HepG2 (cell line): ENCODE data around the gene SYNGR2. TPM values are rescaled to one million over a fixed set of nuclear protein-coding genes. Genes with fewer than 3 reads are reported as not detected.

Experiments used
- ARNTL ChIP-seq: sonication (generic); formaldehyde crosslinking; IDR thresholded peaks from 2 replicates; pipeline ENCODE4 v1.4.0; 2020; ENCODE audit warnings: mild to moderate bottlenecking, missing genetic modification reagents
- ELF1 ChIP-seq: sonication (generic); formaldehyde crosslinking; IDR thresholded peaks from 2 replicates; pipeline ENCODE4 v1.4.0; 2020; ENCODE audit warnings: missing genetic modification reagents
- FOXJ3 ChIP-seq: sonication (generic); formaldehyde crosslinking; IDR thresholded peaks from 2 replicates; pipeline ENCODE4 v1.4.0; 2020; ENCODE audit warnings: missing genetic modification reagents, mild to moderate bottlenecking, borderline replicate concordance
- HES4 ChIP-seq: sonication (generic); formaldehyde crosslinking; IDR thresholded peaks from 2 replicates; pipeline ENCODE4 v1.9.0; 2021; ENCODE audit warnings: mild to moderate bottlenecking, missing genetic modification reagents, borderline replicate concordance
- KDM3A ChIP-seq: IDR thresholded peaks from 2 replicates; pipeline ENCODE4 v1.6.1; 2018; ENCODE audit warnings: low read depth, missing compliant biosample characterization
- NRL ChIP-seq: sonication (generic); formaldehyde crosslinking; IDR thresholded peaks from 2 replicates; pipeline ENCODE4 v1.5.0; 2020; ENCODE audit warnings: missing genetic modification reagents, mild to moderate bottlenecking, moderate library complexity, borderline replicate concordance
- ZFP36 ChIP-seq: fragments of 150-350 bp; IDR thresholded peaks from 2 replicates; pipeline ENCODE4 v1.6.1; 2018; ENCODE audit warnings: borderline replicate concordance, low read length, low read depth; ENCODE audit not compliant: partially characterized antibody
- ZNF232 ChIP-seq: sonication (generic); formaldehyde crosslinking; IDR thresholded peaks from 2 replicates; pipeline ENCODE4 v1.4.0; 2020; ENCODE audit warnings: missing genetic modification reagents, borderline replicate concordance
- ZNF274 ChIP-seq: sonication (generic); formaldehyde crosslinking; IDR thresholded peaks from 2 replicates; pipeline ENCODE4 v1.5.1; 2020; ENCODE audit warnings: mild to moderate bottlenecking, missing genetic modification reagents
- ZNF496 ChIP-seq: sonication (generic); formaldehyde crosslinking; IDR thresholded peaks from 2 replicates; pipeline ENCODE4 v1.8.1; 2023; ENCODE audit warnings: mild to moderate bottlenecking, moderate library complexity, missing genetic modification reagents; ENCODE audit not compliant: insufficient replicate concordance
- ZNF678 ChIP-seq: sonication (generic); formaldehyde crosslinking; IDR thresholded peaks from 2 replicates; pipeline ENCODE4 v1.4.0; 2020; ENCODE audit warnings: mild to moderate bottlenecking, missing genetic modification reagents
- ZNF724P ChIP-seq: sonication (generic); formaldehyde crosslinking; IDR thresholded peaks from 2 replicates; pipeline ENCODE4 v1.8.0; 2022; ENCODE audit warnings: missing genetic modification reagents, borderline replicate concordance
- polyA plus RNA-seq, 8 experiments: library from polyadenylated mRNA; depleted of rRNA in 3 of 8; stranded (reverse) in 7 of 8; unstranded in 1 of 8; fragments of >200 nt; fragmentation: Illumina TruSeq in 4 of 8; extraction: Trizol in 4 of 8; gene quantifications; 2 replicates each; pipeline versions ENCODE4 v1.2.1 to v1.2.3, GENCODE V29; 2011 to 2016; ENCODE audit warnings: low read depth in 4 of 8, missing spikeins in 1 of 8, mixed read lengths in 1 of 8; ENCODE audit not compliant: insufficient read depth in 1 of 8
- total RNA-seq, 5 experiments: library from RNA; depleted of rRNA; stranded (reverse); fragments of >200 nt; fragmentation: Illumina TruSeq; extraction: Trizol; gene quantifications; 2 replicates each; pipeline ENCODE4 v1.2.3, GENCODE V29; 2016; ENCODE audit warnings: low read depth in 1 of 5
- TF ChIP-seq, protein P1 (sequence below): sonication (generic); formaldehyde crosslinking; IDR thresholded peaks from 2 replicates; pipeline ENCODE4 v1.5.1; 2020; ENCODE audit warnings: mild to moderate bottlenecking, missing genetic modification reagents
- TF ChIP-seq, protein P2 (sequence below): sonication (generic); formaldehyde crosslinking; IDR thresholded peaks from 2 replicates; pipeline ENCODE4 v1.4.0; 2020; ENCODE audit warnings: mild to moderate bottlenecking, missing genetic modification reagents, borderline replicate concordance
- TF ChIP-seq, protein P3 (sequence below): sonication (generic); formaldehyde crosslinking; IDR thresholded peaks from 2 replicates; pipeline ENCODE4 v1.4.0; 2020; ENCODE audit warnings: missing genetic modification reagents
- TF ChIP-seq, protein P4 (sequence below): sonication (generic); formaldehyde crosslinking; IDR thresholded peaks from 2 replicates; pipeline ENCODE4 v1.5.0; 2020; ENCODE audit warnings: mild to moderate bottlenecking, missing genetic modification reagents
- TF ChIP-seq, protein P5 (sequence below): IDR thresholded peaks from 2 replicates; pipeline ENCODE4 v1.6.1; 2016; ENCODE audit warnings: mild to moderate bottlenecking, missing biosample characterization, missing genetic modification reagents
- TF ChIP-seq, protein P6 (sequence below): sonication (generic); formaldehyde crosslinking; IDR thresholded peaks from 2 replicates; pipeline ENCODE4 v1.8.0; 2022; ENCODE audit warnings: mild to moderate bottlenecking, missing genetic modification reagents, borderline replicate concordance

Gene SYNGR2
- total and polyA plus RNA-seq, 2 of the 13 experiments (the other 11 are each of a cell fraction or from before 2014, with no cell fraction given) = 46.7 to 170 TPM

DNA sequence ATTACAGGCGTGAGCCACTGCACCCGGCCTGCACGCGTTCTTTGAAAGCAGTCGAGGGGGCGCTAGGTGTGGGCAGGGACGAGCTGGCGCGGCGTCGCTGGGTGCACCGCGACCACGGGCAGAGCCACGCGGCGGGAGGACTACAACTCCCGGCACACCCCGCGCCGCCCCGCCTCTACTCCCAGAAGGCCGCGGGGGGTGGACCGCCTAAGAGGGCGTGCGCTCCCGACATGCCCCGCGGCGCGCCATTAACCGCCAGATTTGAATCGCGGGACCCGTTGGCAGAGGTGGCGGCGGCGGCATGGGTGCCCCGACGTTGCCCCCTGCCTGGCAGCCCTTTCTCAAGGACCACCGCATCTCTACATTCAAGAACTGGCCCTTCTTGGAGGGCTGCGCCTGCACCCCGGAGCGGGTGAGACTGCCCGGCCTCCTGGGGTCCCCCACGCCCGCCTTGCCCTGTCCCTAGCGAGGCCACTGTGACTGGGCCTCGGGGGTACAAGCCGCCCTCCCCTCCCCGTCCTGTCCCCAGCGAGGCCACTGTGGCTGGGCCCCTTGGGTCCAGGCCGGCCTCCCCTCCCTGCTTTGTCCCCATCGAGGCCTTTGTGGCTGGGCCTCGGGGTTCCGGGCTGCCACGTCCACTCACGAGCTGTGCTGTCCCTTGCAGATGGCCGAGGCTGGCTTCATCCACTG is 45.8 kb downstream of the SYNGR2 start, which contains the start of gene BIRC5 (continued):
- TF ChIP-seq, protein P1, sequence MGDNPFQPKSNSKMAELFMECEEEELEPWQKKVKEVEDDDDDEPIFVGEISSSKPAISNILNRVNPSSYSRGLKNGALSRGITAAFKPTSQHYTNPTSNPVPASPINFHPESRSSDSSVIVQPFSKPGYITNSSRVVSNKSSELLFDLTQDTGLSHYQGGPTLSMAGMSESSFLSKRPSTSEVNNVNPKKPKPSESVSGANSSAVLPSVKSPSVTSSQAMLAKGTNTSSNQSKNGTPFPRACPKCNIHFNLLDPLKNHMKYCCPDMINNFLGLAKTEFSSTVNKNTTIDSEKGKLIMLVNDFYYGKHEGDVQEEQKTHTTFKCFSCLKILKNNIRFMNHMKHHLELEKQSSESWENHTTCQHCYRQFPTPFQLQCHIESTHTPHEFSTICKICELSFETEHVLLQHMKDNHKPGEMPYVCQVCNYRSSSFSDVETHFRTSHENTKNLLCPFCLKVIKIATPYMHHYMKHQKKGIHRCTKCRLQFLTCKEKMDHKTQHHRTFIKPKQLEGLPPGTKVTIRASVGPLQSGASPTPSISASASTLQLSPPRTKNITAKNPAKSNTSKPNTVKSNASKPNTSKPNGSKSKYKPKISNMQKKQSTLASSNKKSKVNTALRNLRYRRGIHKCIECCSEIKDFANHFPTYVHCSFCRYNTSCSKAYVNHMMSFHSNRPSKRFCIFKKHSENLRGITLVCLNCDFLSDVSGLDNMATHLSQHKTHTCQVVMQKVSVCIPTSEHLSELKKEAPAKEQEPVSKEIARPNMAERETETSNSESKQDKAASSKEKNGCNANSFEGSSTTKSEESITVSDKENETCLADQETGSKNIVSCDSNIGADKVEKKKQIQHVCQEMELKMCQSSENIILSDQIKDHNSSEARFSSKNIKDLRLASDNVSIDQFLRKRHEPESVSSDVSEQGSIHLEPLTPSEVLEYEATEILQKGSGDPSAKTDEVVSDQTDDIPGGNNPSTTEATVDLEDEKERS (CRISPR knock-in tag) = peak; percentile 87; the same call in 1 of the 2 replicates
- TF ChIP-seq ZNF232 (CRISPR knock-in tag) (peak; percentile 85), FOXJ3 (CRISPR knock-in tag) (0 out of 2 replicates have a peak, but pooled peaks have one; percentile 35), KDM3A (peak; percentile 78; the same call in 1 of the 2 replicates), HES4 (no peak), ZFP36 (no peak), ZNF724P (CRISPR knock-in tag) (peak; percentile 95; the same call in 1 of the 2 replicates), ZNF274 (CRISPR knock-in tag) (peak; percentile 96), ZNF678 (CRISPR knock-in tag) (peak; percentile 85; the same call in 1 of the 2 replicates), ARNTL (CRISPR knock-in tag) (no peak; the same call in 1 of the 2 replicates), NRL (CRISPR knock-in tag) (peak; percentile 63; the same call in 1 of the 2 replicates), ZNF496 (CRISPR knock-in tag) (no peak), ELF1 (peak; percentile 72)
- TF ChIP-seq, protein P2, sequence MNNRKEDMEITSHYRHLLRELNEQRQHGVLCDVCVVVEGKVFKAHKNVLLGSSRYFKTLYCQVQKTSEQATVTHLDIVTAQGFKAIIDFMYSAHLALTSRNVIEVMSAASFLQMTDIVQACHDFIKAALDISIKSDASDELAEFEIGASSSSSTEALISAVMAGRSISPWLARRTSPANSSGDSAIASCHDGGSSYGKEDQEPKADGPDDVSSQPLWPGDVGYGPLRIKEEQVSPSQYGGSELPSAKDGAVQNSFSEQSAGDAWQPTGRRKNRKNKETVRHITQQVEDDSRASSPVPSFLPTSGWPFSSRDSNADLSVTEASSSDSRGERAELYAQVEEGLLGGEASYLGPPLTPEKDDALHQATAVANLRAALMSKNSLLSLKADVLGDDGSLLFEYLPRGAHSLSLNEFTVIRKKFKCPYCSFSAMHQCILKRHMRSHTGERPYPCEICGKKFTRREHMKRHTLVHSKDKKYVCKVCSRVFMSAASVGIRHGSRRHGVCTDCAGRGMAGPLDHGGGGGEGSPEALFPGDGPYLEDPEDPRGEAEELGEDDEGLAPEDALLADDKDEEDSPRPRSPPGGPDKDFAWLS (CRISPR knock-in tag) = peak; percentile 97; the same call in 1 of the 2 replicates
- TF ChIP-seq, protein P3, sequence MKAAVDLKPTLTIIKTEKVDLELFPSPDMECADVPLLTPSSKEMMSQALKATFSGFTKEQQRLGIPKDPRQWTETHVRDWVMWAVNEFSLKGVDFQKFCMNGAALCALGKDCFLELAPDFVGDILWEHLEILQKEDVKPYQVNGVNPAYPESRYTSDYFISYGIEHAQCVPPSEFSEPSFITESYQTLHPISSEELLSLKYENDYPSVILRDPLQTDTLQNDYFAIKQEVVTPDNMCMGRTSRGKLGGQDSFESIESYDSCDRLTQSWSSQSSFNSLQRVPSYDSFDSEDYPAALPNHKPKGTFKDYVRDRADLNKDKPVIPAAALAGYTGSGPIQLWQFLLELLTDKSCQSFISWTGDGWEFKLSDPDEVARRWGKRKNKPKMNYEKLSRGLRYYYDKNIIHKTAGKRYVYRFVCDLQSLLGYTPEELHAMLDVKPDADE = peak; percentile 92; the same call in 1 of the 2 replicates
- TF ChIP-seq, protein P4, sequence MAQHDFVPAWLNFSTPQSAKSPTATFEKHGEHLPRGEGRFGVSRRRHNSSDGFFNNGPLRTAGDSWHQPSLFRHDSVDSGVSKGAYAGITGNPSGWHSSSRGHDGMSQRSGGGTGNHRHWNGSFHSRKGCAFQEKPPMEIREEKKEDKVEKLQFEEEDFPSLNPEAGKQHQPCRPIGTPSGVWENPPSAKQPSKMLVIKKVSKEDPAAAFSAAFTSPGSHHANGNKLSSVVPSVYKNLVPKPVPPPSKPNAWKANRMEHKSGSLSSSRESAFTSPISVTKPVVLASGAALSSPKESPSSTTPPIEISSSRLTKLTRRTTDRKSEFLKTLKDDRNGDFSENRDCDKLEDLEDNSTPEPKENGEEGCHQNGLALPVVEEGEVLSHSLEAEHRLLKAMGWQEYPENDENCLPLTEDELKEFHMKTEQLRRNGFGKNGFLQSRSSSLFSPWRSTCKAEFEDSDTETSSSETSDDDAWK = no peak
- TF ChIP-seq, protein P5, sequence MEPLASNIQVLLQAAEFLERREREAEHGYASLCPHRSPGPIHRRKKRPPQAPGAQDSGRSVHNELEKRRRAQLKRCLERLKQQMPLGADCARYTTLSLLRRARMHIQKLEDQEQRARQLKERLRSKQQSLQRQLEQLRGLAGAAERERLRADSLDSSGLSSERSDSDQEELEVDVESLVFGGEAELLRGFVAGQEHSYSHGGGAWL = peak; percentile 71
- TF ChIP-seq, protein P6, sequence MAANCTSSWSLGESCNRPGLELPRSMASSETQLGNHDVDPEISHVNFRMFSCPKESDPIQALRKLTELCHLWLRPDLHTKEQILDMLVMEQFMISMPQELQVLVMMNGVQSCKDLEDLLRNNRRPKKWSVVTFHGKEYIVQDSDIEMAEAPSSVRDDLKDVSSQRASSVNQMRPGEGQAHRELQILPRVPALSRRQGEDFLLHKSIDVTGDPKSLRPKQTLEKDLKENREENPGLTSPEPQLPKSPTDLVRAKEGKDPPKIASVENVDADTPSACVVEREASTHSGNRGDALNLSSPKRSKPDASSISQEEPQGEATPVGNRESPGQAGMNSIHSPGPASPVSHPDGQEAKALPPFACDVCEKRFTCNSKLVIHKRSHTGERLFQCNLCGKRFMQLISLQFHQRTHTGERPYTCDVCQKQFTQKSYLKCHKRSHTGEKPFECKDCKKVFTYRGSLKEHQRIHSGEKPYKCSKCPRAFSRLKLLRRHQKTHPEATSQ (CRISPR knock-in tag) = no peak; the same call in 1 of the 2 replicates
